GM18505 (cell line): ENCODE data around the gene SGF29.
"Not testable (repeated sequence)": the region's sequence is repeated elsewhere in the genome, so short reads cannot be mapped to it uniquely, and the experiment has no call there.

ENCODE experiments used
- ATAC-seq: cut with Tn5 transposase; IDR thresholded peaks from one replicate; pipeline ENCODE4 v1.9.1; 2021; ENCODE audit not compliant: unreplicated experiment
- POLR2A ChIP-seq: IDR thresholded peaks from 4 replicates; pipeline ENCODE4 v1.6.1; 2011; ENCODE audit warnings: borderline replicate concordance; ENCODE audit not compliant: insufficient read depth, insufficient read length; ENCODE audit errors: extremely low read depth

The SGF29 gene

DNA sequence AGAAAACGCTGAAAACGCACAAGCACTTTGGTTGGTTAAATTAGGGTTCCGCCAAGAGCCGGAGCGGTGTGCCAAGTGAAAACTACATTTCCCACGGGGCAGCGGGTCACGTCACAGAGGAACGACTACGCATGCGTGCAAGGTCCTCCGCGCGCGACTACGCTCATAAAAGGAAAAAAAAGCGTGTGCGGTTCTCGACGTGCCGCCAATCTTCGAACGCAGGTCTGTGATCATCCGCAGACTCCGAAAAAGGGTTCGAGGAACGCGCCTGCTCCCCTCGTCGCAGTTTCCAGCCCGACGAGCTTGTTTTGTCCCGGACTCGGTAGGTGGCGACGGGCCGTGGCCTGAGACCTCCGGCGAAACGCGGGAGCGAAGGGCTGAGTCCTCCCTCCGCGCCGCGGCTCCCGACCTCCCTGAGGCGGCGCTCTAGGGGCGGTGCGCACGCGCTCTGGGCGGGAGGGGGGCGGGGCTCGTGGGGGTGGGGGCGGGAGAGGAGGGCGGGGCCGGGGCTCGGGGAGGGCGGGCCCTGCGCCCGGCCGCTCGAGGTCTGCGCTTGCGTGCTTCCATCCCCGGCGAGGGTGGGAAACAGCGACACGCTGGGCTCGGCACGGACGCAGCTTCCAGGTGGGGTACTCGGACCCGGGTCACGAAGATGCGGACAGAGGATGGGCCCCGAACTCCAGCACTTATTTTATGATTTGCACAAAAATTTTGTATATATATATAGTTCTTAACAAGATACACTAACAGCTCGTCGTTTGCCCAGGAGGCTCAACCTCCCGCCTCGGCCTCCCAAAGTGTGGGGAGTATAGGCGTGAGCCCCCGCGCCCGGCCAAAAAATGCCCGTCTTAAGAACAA, at the start of gene SGF29:
SGF29 (plus strand) TSS at position 145 of the 858 bp plus-strand sequence. CDS start 27,150 bp downstream, outside the sequence.
- TF ChIP-seq POLR2A, result peak; percentile 95
- peak; percentile 76 for ATAC-seq

DNA sequence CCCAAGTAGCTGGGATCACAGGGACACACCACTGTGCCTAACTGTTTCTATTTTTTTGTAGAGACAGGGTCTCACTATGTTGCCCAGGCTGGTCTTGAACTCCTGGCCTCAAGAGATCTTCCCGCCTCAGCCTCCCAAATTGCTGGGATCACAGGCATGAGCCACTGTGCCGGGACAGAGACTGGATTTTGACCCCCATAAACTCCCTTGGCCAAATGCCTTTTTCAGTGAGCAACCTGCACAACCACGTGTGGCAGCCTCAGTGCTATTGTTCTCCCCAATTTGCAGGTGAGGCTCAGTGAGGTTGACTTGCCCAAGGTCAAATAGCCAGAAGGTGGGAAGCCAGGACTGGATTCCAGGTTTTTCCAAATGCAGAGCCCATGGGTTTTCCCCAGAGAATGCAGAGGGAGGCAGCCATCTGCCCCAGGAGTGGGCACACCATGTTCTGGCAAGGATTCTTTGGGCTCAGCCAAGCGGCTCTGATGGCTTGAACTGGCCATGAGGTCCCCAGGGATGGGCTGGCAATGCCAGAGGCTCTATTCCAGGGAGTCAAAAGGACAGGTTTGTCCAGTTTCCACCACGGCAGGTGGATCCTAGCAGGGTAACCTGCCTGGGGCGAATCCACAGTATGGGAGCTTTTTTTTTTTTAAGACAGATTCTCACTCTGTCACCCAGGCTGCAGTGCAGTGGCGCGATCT, 48.9 kb upstream of the SGF29 start:
- no peak for TF ChIP-seq POLR2A
- ATAC-seq, result no peak

DNA sequence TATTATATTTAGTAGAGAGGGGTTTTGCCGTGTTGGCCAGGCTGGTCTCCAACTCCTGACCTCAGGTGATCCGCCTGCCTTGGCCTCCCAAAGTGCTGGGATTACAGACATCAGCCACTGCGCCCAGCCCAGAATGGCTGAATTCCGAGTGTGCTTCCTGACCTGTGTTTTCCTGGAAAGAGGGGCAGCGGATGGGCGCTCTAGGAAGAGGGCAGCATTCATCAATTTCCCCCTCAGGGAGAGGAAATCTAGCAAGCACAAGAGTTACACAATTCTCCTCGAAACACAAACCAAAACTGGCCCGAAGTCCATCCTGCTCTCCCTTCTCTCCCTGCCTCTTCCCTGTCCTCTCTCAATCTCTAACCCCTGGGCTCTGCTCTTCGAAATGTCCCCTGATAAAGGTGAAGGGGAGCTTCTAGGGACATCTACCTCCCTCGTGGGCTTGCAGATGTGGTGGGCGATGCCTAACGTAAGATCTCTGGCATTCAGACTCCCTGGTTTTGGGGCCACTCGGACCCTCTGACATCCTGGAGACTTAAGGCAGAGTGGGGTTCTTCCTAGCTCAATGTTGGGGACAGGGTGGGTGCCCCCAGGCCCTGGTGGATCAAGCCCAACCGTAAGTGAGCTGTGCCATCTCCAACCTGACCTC, 48.1 kb upstream of the SGF29 start:
- ATAC-seq, result no peak
- no peak for TF ChIP-seq POLR2A

DNA sequence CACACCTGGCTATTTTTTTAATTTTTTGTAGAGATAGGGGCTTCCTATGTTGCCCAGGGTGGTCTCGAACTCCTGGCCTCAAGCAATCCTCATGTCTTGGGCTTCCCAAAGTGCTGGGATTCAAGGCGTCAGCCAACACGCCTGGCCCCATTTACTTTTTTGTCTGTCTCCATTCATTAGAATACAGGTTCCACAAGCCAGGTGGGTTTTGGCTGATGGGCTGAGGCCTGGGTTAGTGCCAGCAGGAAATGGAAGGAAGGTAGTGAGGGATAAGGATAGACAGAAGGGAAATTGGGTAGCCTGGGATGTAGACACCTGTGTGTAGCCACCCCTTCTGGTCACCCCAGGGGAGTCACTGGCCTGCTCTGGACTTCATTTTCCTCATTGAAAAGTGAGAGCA, 42.7 kb upstream of the SGF29 start:
- TF ChIP-seq POLR2A, result no peak
- ATAC-seq, result no peak

DNA sequence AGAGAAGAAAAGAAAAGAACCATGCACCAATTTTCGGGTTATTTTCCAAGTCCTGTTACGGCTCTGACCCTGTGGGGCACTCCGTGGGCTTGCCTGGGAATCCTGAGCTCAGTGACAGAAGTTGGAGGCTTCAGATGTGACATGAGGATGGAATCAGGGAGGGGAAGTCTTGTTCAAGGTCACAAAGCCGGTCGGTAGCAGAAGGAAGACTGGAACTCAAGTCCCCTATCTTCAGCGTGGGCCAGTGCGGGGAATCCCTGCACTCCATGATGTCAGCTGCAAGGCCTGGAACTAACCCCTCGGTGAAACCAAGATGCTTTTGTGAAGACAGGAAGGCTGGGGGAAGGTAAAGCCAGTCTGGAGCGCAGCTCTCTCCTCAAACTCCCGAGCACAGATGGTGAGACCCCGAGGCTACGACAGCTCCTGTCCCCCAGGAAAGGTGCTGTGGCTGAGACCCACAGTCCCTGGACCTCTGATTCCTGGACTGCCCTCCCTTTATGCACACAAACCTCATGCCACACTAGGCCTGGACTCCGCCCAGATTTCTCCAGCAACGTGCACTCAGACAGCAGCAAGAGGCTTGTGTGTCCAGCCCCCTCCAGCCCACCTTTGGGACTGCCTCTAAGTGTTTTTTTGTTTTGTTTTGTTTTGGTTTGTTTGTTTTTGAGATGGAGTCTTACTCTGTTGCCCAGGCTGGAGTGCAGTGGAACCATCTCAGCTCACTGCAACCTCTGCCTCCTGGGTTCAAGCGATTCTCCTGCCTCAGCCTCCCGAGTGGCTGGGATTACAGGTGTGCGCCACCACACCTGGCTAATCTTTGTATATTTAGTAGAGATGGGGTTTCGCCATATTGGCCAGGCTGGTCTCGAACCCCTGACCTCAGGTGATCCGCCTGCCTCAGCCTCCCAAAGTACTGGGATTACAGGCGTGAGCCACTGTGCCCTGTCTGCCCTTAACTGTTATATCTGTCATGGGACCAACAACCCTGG, 41.6 kb upstream of the SGF29 start:
- TF ChIP-seq POLR2A, result no peak
- ATAC-seq, result no peak

DNA sequence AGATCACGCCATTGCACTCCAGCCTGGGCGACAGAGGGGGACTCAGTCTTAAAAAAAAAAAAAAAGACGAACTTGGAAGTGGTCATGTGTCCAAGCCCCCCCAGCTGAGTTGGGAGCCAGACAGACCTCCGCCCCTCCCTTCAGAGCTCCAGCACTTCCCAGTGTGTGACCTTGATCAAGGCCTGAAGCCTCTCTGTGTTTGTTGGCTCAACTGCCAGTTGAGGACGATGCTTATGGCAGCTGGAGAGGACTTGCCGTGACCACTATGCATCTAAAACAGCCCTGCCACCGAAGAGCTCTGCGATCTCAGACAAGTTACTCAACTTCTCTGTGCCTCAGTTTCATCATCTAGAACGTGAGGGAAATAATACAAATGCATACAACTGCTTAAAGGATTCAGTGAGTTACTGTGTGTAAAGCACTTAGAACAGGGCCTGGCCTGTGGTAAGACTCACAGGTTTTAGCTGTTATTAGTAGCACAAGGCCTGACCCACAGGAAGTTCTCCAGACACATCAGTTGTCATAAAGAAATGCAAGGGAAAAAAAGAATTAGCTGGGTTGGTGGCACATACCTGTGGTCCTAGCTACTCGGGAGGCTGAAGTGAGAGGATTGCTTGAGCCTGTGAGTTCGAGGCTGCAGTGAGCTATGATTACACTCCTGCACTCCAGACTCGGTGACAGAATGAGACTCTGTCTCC, 40.1 kb upstream of the SGF29 start:
- no peak for TF ChIP-seq POLR2A

DNA sequence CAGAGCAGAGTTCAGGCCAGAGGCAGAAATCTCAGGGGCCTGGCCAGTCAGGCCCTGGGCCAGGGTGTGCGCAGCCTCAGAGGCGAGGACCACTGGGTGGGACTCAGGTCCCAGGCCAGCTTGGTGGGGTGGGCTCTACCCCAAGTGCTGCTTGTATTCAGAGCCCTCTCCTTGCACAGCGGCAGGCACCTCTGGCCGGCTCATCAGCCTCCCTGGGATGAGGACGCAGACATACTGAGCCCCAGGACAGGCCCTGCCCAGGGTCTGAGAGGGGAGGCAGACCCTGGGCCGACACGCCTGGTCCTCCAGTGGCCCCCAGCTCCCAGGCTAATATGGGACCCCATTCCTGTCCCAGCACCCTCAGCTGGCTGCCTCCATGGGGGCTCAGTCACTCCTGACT, 39.5 kb upstream of the SGF29 start:
- no peak for ATAC-seq
- no peak for TF ChIP-seq POLR2A

More for the DNA sequence above, 40.1 kb upstream of the SGF29 start:
- ATAC-seq, result no peak

DNA sequence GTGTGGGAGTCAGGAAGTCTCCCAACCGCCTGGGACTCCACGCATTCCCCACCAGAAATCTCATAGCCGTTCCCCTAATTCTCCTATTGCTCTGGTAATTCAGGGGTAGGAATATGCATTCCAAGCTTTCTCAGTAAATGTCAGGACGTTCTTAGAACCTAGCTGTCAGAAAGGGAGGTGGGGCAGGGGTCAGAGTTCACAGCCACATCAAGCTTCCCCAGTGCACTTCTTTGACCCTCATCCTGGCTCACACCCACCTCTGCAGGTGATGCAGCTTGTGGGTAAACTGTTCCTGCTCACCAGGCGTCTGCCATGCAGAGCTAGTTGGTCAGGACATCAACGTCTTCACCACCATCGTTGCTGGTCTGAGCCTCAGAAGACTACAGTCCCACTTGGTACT, 33.0 kb upstream of the SGF29 start:
- ATAC-seq, result no peak
- no peak for TF ChIP-seq POLR2A

DNA sequence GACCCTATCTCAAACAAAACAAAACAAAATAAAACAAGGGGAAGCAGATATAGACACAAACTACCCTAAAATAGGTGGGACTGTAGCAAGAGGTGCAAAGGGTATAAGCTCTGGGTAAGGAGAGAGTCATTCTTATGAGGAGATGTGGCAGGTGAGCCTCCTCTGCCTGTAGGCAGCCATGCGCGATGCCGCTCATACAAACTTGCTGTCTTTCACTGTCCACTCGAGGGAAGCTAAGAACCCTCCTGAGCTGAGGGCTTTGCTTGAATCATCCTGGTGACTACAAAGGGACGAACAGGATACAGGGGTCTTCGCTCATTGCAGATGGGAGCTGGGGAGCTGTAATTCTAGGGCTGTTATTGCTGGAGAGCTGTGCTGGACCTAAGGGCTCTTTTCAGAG, 32.3 kb upstream of the SGF29 start:
- ATAC-seq, result no peak
- no peak for TF ChIP-seq POLR2A

DNA sequence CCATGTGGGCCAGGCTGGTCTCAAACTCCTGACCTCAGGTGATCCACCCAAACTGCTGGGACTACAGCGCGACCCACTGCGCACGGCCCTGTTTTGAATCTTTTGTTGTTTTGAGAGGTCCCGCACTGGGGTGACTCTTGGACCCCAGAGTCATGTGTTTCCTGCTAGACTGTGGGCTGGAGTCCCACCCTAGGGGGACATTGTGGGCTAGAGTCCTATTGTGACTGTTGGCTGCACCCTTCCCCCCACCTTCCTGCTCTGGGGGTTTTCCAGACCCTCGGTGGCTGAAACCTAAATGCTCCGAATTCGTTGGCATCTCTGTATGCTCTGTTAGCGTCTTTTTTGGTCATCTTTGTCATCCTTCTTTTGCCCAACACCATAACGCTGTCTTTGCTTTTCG, 30.9 kb upstream of the SGF29 start:
- TF ChIP-seq POLR2A, result no peak
- ATAC-seq, result no peak

DNA sequence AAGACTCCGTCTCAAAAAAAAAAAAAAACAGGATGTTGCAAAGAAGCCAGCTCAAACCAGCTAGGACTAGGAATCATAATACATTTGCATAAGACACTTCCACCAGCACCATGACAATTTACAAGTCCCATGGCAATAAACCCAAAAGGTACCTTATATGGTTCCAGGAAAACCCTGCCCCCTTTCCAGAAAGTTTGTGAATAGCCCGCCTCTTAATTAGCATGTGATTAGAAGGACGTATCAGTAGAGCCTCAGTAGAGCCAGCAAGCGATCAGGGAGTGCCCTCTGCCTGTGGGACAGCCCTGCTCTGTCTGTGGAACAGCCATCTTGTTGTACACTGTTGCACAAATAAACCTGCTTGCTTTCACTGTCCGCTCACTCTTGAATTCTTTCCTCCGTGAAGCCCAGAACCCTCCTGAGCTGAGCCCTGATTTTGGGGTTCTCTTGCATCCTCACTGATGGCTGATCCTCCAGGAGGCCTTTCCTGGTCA, 29.0 kb upstream of the SGF29 start:
- no peak for TF ChIP-seq POLR2A
- no peak for ATAC-seq

DNA sequence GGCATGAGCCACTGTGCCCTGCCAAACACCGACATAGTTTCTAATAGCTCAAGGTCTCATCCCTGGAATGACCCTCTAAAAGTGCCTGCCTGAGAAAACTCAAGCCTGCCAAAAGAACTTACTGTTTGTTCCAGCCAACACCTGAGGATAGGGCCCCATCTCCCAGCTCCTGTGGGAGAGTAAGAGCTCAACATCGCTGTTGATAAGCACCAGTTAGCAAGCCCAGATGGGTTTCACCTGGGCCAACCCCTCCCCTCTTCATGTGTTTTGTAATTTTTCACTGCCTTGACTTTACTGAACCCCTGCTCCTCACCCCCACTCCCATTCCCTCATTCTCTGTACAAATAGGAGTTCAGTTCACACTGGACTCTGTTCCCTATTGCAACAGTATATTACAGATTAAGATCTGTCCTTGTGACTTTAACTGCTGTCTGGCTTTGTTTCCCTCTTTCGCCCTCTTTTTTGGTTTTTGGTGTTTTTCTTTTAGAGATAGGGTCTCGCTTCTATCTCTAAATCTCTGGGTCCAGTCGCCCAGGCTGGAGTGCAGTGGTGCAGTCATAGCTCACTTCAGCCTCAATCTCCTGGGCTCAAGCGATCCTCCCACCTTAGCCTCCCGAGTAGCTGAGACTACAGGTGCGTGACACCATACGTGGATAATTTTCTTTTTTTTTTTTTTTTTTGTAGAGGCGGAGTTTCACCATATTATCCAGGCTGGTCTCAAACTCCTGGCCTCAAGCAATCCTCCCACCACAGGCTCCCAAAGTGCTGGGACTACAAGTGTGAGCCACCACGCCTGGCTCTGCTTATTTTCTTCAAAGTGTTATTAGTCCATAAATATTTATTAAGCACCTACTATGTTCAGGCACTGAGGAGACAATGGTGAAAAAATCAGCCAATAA, 27.3 kb upstream of the SGF29 start:
- no peak for TF ChIP-seq POLR2A
- ATAC-seq, result no peak

DNA sequence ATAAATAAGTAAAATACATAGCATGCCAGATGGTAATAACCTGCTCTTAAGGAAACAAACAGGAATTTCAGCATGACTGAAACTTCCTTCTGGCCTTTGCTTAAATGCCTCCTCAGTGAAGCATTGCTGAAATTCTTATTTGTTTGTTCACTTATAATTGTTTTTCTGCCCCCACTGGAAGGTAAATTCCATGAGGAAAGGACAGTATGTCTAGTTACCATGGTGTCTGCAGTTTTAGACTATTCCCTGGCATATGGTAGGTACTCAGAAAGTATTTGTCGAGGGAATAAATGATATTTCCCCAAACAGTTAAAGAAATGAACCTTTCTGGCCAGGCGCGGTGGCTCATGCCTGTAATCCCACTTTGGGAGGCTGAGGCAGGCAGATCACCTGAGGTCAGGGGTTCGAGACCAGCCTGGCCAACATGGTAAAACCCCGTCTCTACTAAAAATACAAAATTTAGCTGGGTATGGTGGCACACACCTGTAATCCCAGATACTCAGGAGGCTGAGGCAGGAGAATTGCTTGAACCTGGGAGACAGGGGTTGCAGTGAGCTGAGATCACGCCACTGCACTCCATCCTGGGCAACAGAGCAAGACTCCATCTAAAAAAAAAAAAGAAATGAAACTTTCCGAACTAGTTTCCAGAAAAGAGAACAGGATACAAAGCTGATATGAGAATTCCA, 26.5 kb upstream of the SGF29 start:
- not testable (repeated sequence) for ATAC-seq
